Mesenchymal stem cell (in vitro differentiated cells and primary cell): ENCODE results near the gene CDK11A.
A peak's percentile ranks its signal among the peaks of the same experiment; 100 is the strongest.

ENCODE experiments used
- DNase-seq: peaks from one replicate; pipeline ENCODE4 v3.0.0-alpha.2; 2013
- H2AFZ ChIP-seq: one replicate; pipeline ENCODE4 v1.6.1; 2013; ENCODE audit warnings: low read depth, mild to moderate bottlenecking, control low read depth, inconsistent platforms, low read length, moderate library complexity
- H2AK5ac ChIP-seq: 2 replicates; pipeline ENCODE4 v1.6.1; 2013; ENCODE audit warnings: low read length, moderate library complexity, mild to moderate bottlenecking, inconsistent platforms; ENCODE audit not compliant: severe bottlenecking
- H2BK120ac ChIP-seq: one replicate; pipeline ENCODE4 v1.6.1; 2013; ENCODE audit warnings: low read depth, mild to moderate bottlenecking, inconsistent platforms, low read length, moderate library complexity
- H2BK12ac ChIP-seq, 2 experiments: one replicate each; pipeline ENCODE4 v1.6.1; 2013; ENCODE audit warnings: inconsistent platforms in 2 of 2, low read length in 2 of 2, mild to moderate bottlenecking in 2 of 2, moderate library complexity in 2 of 2, control low read depth in 1 of 2
- H2BK15ac ChIP-seq: one replicate; pipeline ENCODE4 v1.6.1; 2013; ENCODE audit warnings: mild to moderate bottlenecking, low read depth, inconsistent platforms; ENCODE audit not compliant: poor library complexity, severe bottlenecking
- H2BK5ac ChIP-seq: 2 replicates; pipeline ENCODE4 v1.6.1; 2013; ENCODE audit warnings: low read depth, mild to moderate bottlenecking, low read length, control low read depth, inconsistent platforms; ENCODE audit not compliant: poor library complexity, severe bottlenecking
- H3K14ac ChIP-seq, 2 experiments: one replicate each; pipeline ENCODE4 v1.6.1; 2013; ENCODE audit warnings: inconsistent platforms in 2 of 2, low read length in 2 of 2, control low read depth in 1 of 2, mild to moderate bottlenecking in 1 of 2, moderate library complexity in 1 of 2
- H3K18ac ChIP-seq, 2 experiments: one replicate each; pipeline ENCODE4 v1.6.1; 2013; ENCODE audit warnings: inconsistent platforms in 2 of 2, low read length in 2 of 2, control low read depth in 1 of 2, low read depth in 1 of 2, mild to moderate bottlenecking in 1 of 2
- H3K23ac ChIP-seq, 2 experiments: one replicate each; pipeline ENCODE4 v1.6.1; 2013; ENCODE audit warnings: inconsistent platforms in 2 of 2, low read length in 2 of 2, mild to moderate bottlenecking in 2 of 2, moderate library complexity in 2 of 2, control low read depth in 1 of 2
- H3K27ac ChIP-seq: 2 replicates; pipeline ENCODE4 v1.5.1; 2013; ENCODE audit warnings: mild to moderate bottlenecking, moderate library complexity, low read length, control low read depth, inconsistent platforms; ENCODE audit not compliant: poor library complexity, severe bottlenecking
- H3K27me3 ChIP-seq, 2 experiments: 2 replicates each; pipeline versions ENCODE4 v1.6.1 to v1.7.0; 2013; ENCODE audit warnings: low read length in 2 of 2, mild to moderate bottlenecking in 2 of 2, moderate library complexity in 2 of 2, control low read depth in 1 of 2, inconsistent platforms in 1 of 2; ENCODE audit not compliant: control insufficient read depth in 1 of 2, insufficient read depth in 1 of 2
- H3K36me3 ChIP-seq, 2 experiments: 2 replicates each; pipeline versions ENCODE4 v1.6.1 to v1.7.0; 2013; ENCODE audit warnings: low read length in 2 of 2, control low read depth in 1 of 2, inconsistent platforms in 1 of 2, low read depth in 1 of 2, mild to moderate bottlenecking in 1 of 2; ENCODE audit not compliant: insufficient read depth in 2 of 2, control insufficient read depth in 1 of 2
- H3K4ac ChIP-seq, 2 experiments: one replicate each; pipeline ENCODE4 v1.6.1; 2013; ENCODE audit warnings: inconsistent platforms in 2 of 2, low read length in 2 of 2, mild to moderate bottlenecking in 2 of 2, moderate library complexity in 2 of 2, control low read depth in 1 of 2, low read depth in 1 of 2
- H3K4me1 ChIP-seq: 2 replicates; pipeline ENCODE4 v1.6.1; 2013; ENCODE audit warnings: low read depth, low read length, control low read depth; ENCODE audit not compliant: control insufficient read depth, insufficient read depth
- H3K4me2 ChIP-seq: 2 replicates; pipeline ENCODE4 v1.6.1; 2013; ENCODE audit warnings: low read length, mild to moderate bottlenecking, inconsistent platforms; ENCODE audit not compliant: poor library complexity, severe bottlenecking
- H3K4me3 ChIP-seq, 2 experiments: 2 replicates each; pipeline versions ENCODE4 v1.5.1 to v1.7.0; 2013; ENCODE audit warnings: low read length in 2 of 2, mild to moderate bottlenecking in 2 of 2, control low read depth in 1 of 2, low read depth in 1 of 2; ENCODE audit not compliant: insufficient read depth in 1 of 2
- H3K79me1 ChIP-seq: replicated peaks from 2 replicates; pipeline ENCODE4 v1.6.1; 2013; ENCODE audit warnings: mild to moderate bottlenecking, control low read depth, low read length, inconsistent platforms; ENCODE audit not compliant: poor library complexity, severe bottlenecking
- H3K9ac ChIP-seq: 2 replicates; pipeline ENCODE4 v1.7.0; 2013; ENCODE audit warnings: mild to moderate bottlenecking, low read length, moderate library complexity
- H3K9me3 ChIP-seq: 2 replicates; pipeline ENCODE4 v1.7.0; 2013; ENCODE audit warnings: mild to moderate bottlenecking, low read length; ENCODE audit not compliant: control insufficient read depth
- H4K8ac ChIP-seq: one replicate; pipeline ENCODE4 v1.6.1; 2013; ENCODE audit warnings: inconsistent platforms, mild to moderate bottlenecking, low read length, moderate library complexity
- H4K91ac ChIP-seq: one replicate; pipeline ENCODE4 v1.6.1; 2013; ENCODE audit warnings: mild to moderate bottlenecking, low read length, inconsistent platforms
- whole genome bisulfite sequencing: methylation state at CpG from one replicate; pipeline ENCODE4 v1.1.7; 2013; ENCODE audit warnings: mixed read lengths; 5-methylcytosine and 5-hydroxymethylcytosine counted together

CDK11A gene

GRCh38 chr1:1761504-1762376 lies 37.6 kb upstream of the CDK11A start:
- Histone ChIP-seq H2BK5ac (no peak overlapping the region), H3K27me3 (no peaks in the 10 kb centered on the region)

GRCh38 chr1:1760715-1761114 lies 36.6 kb upstream of the CDK11A start:
- DNase-seq, result no peak
- peaks cover 14% of the 10 kb centered on the region for H3K4me1 ChIP-seq
- H3K9ac ChIP-seq, result no peak overlapping the region
- H3K18ac ChIP-seq, result no peak overlapping the region
- H2BK12ac ChIP-seq, result no peak overlapping the region
- no peak overlapping the region for H3K23ac ChIP-seq
- H3K79me1 ChIP-seq, result peaks cover 48% of the 10 kb centered on the region
- H2AFZ ChIP-seq, result no peak overlapping the region
- no peak overlapping the region for H4K8ac ChIP-seq
- H3K4me2 ChIP-seq, result no peak overlapping the region
- H2BK5ac ChIP-seq, result no peak overlapping the region
- WGBS, result 95% methylated on average over 10 of the region's 10 CpGs
- no peak overlapping the region for H2AK5ac ChIP-seq
- H3K9me3 ChIP-seq, result no peaks in the 10 kb centered on the region
- H2BK15ac ChIP-seq, result no peak overlapping the region
- H2BK120ac ChIP-seq, result no peak overlapping the region
- no peak overlapping the region for H3K4me3 ChIP-seq
- no peak overlapping the region for H3K27ac ChIP-seq
- H3K4ac ChIP-seq, result no peak overlapping the region
- no peak overlapping the region for H4K91ac ChIP-seq
- H3K36me3 ChIP-seq, result peaks cover 73 to 90% of the 10 kb centered on the region in 2 experiments
- H3K14ac ChIP-seq, result no peak overlapping the region
- H3K27me3 ChIP-seq, result no peaks in the 10 kb centered on the region

More at GRCh38 chr1:1761504-1762376, 37.6 kb upstream of the CDK11A start:
- Histone ChIP-seq H3K9me3 (no peaks in the 10 kb centered on the region), H2BK15ac (no peak overlapping the region), H3K23ac (no peak overlapping the region), H3K27ac (no peak overlapping the region), H2BK120ac (no peak overlapping the region), H3K4ac (no peak overlapping the region), H2AFZ (no peak overlapping the region), H3K4me2 (no peak overlapping the region), H3K36me3 (peaks cover 63 to 81% of the 10 kb centered on the region in 2 experiments), H3K18ac (no peak overlapping the region), H3K14ac (no peak overlapping the region), H4K8ac (no peak overlapping the region), H2BK12ac (no peak overlapping the region), H2AK5ac (no peak overlapping the region), H3K4me1 (peaks cover 14% of the 10 kb centered on the region), H4K91ac (no peak overlapping the region), H3K9ac (no peak overlapping the region), H3K4me3 (no peak overlapping the region), H3K79me1 (peaks cover 42% of the 10 kb centered on the region)
- DNase-seq, result no peak
- 98% methylated on average over 23 of the region's 23 CpGs for WGBS

- DNase-seq, result no peak
- Histone ChIP-seq H3K4me1 (peaks cover 14% of the 10 kb centered on the region), H3K27ac (no peak overlapping the region), H2AFZ (no peak overlapping the region), H2BK120ac (no peak overlapping the region), H3K4me3 (no peak overlapping the region), H3K4ac (no peak overlapping the region), H3K79me1 (peaks cover 50% of the 10 kb centered on the region), H2AK5ac (no peak overlapping the region), H3K4me2 (no peak overlapping the region), H3K14ac (no peak overlapping the region), H2BK5ac (no peak overlapping the region), H3K36me3 (peaks cover 75 to 94% of the 10 kb centered on the region in 2 experiments), H3K27me3 (no peaks in the 10 kb centered on the region), H4K8ac (no peak overlapping the region), H3K9ac (no peak overlapping the region), H4K91ac (no peak overlapping the region), H2BK12ac (no peak overlapping the region), H3K9me3 (no peaks in the 10 kb centered on the region), H3K23ac (no peak overlapping the region), H3K18ac (no peak overlapping the region), H2BK15ac (no peak overlapping the region)
- WGBS, result 95% methylated on average over 20 of the region's 20 CpGs
Observed at GRCh38 chr1:1760345-1760650, 36.1 kb upstream of the CDK11A start.

DNA sequence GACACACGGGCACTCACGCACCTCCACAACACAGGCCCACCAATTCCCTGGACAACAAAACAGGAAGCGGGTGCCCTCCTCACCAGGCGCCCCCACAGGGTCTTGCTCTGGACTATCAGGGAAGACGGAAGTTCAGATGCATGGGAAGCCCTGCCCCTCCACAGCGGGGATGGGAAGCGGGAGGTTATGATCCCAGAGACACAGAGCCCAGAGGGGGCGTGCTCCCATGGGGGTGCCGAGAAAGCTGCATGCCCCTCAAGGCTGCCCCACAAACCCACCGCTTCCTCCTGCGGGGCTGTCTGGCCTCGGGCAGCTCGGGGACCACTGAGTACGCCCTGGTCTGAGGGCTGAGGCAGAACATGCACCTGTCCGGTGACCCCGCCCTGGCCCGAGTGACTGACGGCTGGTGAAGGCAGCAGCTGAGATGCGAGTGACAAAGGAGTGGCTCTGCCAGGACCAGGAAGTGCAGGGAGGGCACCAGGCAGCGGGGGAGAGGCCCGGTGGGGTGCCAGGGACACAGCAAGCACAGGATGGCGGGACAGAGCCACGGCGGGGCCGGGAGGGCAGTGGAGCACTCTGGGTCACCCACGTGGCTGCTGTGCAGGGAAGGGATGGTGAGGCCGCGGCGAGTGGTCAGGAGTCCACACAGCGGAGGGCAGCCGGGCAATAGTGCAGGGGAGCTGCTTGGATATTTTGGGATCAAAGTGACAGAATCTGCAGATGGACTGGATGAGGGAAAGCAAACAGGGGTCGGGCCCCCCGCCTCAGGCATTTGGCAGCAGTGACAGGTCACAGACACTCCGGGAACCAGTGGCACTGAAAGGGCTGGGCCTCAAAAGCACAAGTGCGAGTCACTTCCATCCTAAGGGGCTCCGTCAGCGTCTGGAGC lies 35.5 kb upstream of the CDK11A start:
- Histone ChIP-seq H2BK5ac (no peak overlapping the region), H3K27me3 (no peaks in the 10 kb centered on the region), H3K14ac (no peak overlapping the region), H4K8ac (peak overlapping the region; percentile 24), H3K79me1 (peaks cover 54% of the 10 kb centered on the region), H3K4me1 (peaks cover 14% of the 10 kb centered on the region), H2AK5ac (no peak overlapping the region), H3K27ac (no peak overlapping the region), H3K9me3 (no peaks in the 10 kb centered on the region), H3K4ac (no peak overlapping the region), H4K91ac (peak overlapping the region; percentile 28), H2BK15ac (no peak overlapping the region), H3K36me3 (peaks cover 75 to 95% of the 10 kb centered on the region in 2 experiments), H2AFZ (no peak overlapping the region), H3K23ac (no peak overlapping the region), H3K9ac (no peak overlapping the region), H3K4me2 (no peak overlapping the region), H2BK120ac (no peak overlapping the region), H3K18ac (no peak overlapping the region), H3K4me3 (no peak overlapping the region), H2BK12ac (no peak overlapping the region)
- DNase-seq, result no peak
- WGBS, result 92% methylated on average over 36 of the region's 37 CpGs
